Heart left ventricle (tissue), 16 donors: ENCODE results near the gene SPAG6. TPM values are rescaled to one million over a fixed set of nuclear protein-coding genes. Genes with fewer than 3 reads are reported as not detected.

Source experiments
- ATAC-seq, 4 donors: fragments of 200-7000 bp; cut with Tn5 transposase; one replicate each; pipeline ENCODE4 v1.9.1; 2020 to 2022; ENCODE audit warnings: moderate library complexity in 4 of 4, mild to moderate bottlenecking in 3 of 4, moderate number of reproducible peaks in 1 of 4
- DNase-seq, 5 donors: peaks; one replicate each; pipeline ENCODE4 v3.0.0-alpha.2; 2020
- H3K27ac ChIP-seq, 12 donors: fragments of 200-600 bp; sonication (generic) in 4 of 12; one replicate each; pipeline versions ENCODE4 v1.5.0 to v1.8.0; 2016 to 2022; ENCODE audit warnings: mild to moderate bottlenecking in 2 of 12
- H3K27me3 ChIP-seq, 9 donors: fragments of 200-600 bp; sonication (generic) in 2 of 9; one replicate each; pipeline versions ENCODE4 v1.5.1 to v1.8.0; 2016 to 2022; ENCODE audit warnings: mild to moderate bottlenecking in 3 of 9
- H3K36me3 ChIP-seq, 9 donors: fragments of 200-600 bp; sonication (generic) in 2 of 9; one replicate each; pipeline versions ENCODE4 v1.5.0 to v1.8.0; 2018 to 2022; ENCODE audit warnings: mild to moderate bottlenecking in 2 of 9
- H3K4me1 ChIP-seq, 12 donors: fragments of 200-600 bp; sonication (generic) in 4 of 12; one replicate each; pipeline versions ENCODE4 v1.5.0 to v1.8.0; 2016 to 2022; ENCODE audit warnings: mild to moderate bottlenecking in 3 of 12
- H3K4me3 ChIP-seq, 12 donors: fragments of 200-600 bp; sonication (generic) in 4 of 12; one replicate each; pipeline versions ENCODE4 v1.5.0 to v1.8.0; 2017 to 2022; ENCODE audit warnings: mild to moderate bottlenecking in 9 of 12, moderate library complexity in 4 of 12
- H3K9me3 ChIP-seq, 12 donors: fragments of 200-600 bp; sonication (generic) in 4 of 12; one replicate each; pipeline versions ENCODE4 v1.5.0 to v1.8.0; 2016 to 2022; ENCODE audit warnings: mild to moderate bottlenecking in 1 of 12
- POLR2A ChIP-seq, 2 donors: fragments of 450-650 bp; IDR thresholded peaks; one replicate each; pipeline ENCODE4 v1.6.1; 2017; ENCODE audit warnings: antibody characterized with exemption in 2 of 2, mild to moderate bottlenecking in 2 of 2, moderate library complexity in 2 of 2
- whole genome bisulfite sequencing, 4 donors: extraction: QIAGEN DNeasy Blood & Tissue Kit in 2 of 4; methylation state at CpG; one replicate each; pipeline versions ENCODE4 v1.1.5 to v1.1.7; 2013 to 2018; 5-methylcytosine and 5-hydroxymethylcytosine counted together
- intact Hi-C, 10 donors: fragments of 100-400 bp; cut with DNase I; formaldehyde crosslinking; loops; one replicate each; pipeline versions ENCODE4 v1.11.1 to v1.14.2; 2022
- polyA plus RNA-seq, 2 donors: library from polyadenylated mRNA; stranded (reverse); fragments of 200-250 nt; gene quantifications; one replicate each; pipeline ENCODE4 v1.2.3, GENCODE V29; 2013
- total RNA-seq, 9 donors: library from RNA; depleted of rRNA in 2 of 9; stranded (reverse); fragments of >200 nt in 2 of 9; fragmentation: NEBNext Ultra II Directional in 3 of 9; extraction: Animal tissue kit (Norgen Biotek cat#: 25700) in 3 of 9; gene quantifications; one replicate each; pipeline versions ENCODE4 v1.1.0 to v1.2.4, GENCODE V29; 2016 to 2023
- TF ChIP-seq, protein P1 (sequence below), 12 donors: fragments of 200-600 bp; sonication (generic) in 4 of 12; IDR thresholded peaks; one replicate each; pipeline versions ENCODE4 v1.5.0 to v1.8.0; 2018 to 2022; ENCODE audit warnings: antibody characterized with exemption in 12 of 12, mild to moderate bottlenecking in 5 of 12
- donor health status: ischemic (EF 13 %, LVEDD 7.1; RV severe dilation, severe dysfunction).
- donor health status: healthy with polysubstance abuse.
- donor health status: DM: no; HTN: yes; CAD: no.
- donor health status: DM: no; HTN: no; CAD: no.
- donor health status: ischemic (EF 25% LVEDD 6.9; RV normal size, moderate dysfunction).
- donor health status: ischemic (EF 25% LVEDD 5.7; RV mildly dilated, moderate dysfunction).
- donor health status: healthy.
- donor health status: DM: yes; HTN: yes; CAD: no.
- donor health status: ischemic (EF 35%, LVEDD 5.7; RV mildly dilated, moderate dysfunction).
- donor health status: nonischemic (EF 11% LVEDD 7.7; RV severe dilation, severe dysfunction).
- donor health status: DM: yes; HTN: yes; CAD: no.
- donor health status: PGD.
- donor health status: ischemic (EF 29% LVEDD 5.4; RV normal size, mild dysfunction).
- donor health status: nonischemic (EF 23%, LVEDD 6.1; RV moderate dilation, normal function).

SPAG6 gene
- total and polyA plus RNA-seq, 11 donors: 0.42 TPM; not detected in 10

GRCh38 chr10:22437620-22438588, 92.6 kb downstream of the SPAG6 start:
- 5 to 7% (median 6%) methylated on average over 24 to 27 of the region's 27 CpGs for WGBS, 4 donors
- no peaks in the 10 kb centered on the region for H3K36me3 ChIP-seq
- peak overlapping the region; percentile 78 to 98 (median 95) for H3K27ac ChIP-seq
- TF ChIP-seq, protein P1, sequence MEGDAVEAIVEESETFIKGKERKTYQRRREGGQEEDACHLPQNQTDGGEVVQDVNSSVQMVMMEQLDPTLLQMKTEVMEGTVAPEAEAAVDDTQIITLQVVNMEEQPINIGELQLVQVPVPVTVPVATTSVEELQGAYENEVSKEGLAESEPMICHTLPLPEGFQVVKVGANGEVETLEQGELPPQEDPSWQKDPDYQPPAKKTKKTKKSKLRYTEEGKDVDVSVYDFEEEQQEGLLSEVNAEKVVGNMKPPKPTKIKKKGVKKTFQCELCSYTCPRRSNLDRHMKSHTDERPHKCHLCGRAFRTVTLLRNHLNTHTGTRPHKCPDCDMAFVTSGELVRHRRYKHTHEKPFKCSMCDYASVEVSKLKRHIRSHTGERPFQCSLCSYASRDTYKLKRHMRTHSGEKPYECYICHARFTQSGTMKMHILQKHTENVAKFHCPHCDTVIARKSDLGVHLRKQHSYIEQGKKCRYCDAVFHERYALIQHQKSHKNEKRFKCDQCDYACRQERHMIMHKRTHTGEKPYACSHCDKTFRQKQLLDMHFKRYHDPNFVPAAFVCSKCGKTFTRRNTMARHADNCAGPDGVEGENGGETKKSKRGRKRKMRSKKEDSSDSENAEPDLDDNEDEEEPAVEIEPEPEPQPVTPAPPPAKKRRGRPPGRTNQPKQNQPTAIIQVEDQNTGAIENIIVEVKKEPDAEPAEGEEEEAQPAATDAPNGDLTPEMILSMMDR (IDR thresholded peaks at IDR 0.05): no peak
- no peak for TF ChIP-seq POLR2A (IDR thresholded peaks at IDR 0.05)
- peaks cover 0 to 30% (median 15%) of the 10 kb centered on the region in 12 donors for H3K4me1 ChIP-seq
- peak overlapping the region; percentile 54 to 88 (median 76) for H3K4me3 ChIP-seq
- H3K27me3 ChIP-seq: peaks cover 0 to under 1% (median 0%) of the 10 kb centered on the region in 9 donors
- peak in 1 of 5 donors; percentile 41 for DNase-seq
- ATAC-seq: peak; percentile 23 to 44 (median 40)
- intact Hi-C loops: loop anchor here in 8 of 10 donors (2.0 to 10.0 kb wide), 14 partner anchors 93 to 549 kb away; partner anchors contain the start of genes DNAJC1 (in 3 of the 8), SPAG6 (in 2 of the 8), COMMD3 (in 1 of the 8) and PIP4K2A (in 1 of the 8)
- H3K9me3 ChIP-seq: no peaks in the 10 kb centered on the region

DNA sequence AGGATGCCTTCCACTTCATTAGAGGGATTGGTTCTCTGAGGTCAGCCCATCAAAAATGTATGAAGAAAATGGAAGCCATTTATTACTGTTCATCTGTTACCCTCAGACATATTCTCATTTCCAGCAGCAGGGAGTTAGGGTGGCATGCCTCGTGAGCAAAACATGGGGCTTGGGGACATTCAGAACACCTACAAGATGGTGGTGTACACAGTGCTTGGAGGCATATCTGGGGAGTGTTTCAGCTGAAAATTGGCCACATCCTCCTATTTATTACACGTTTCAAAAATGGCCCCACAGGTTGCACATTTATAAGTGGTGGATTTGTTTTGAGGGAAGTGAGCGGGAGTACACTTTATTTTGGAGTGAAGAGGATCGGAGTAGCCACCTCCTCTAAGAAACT, 93.4 kb downstream of the SPAG6 start:
- Histone ChIP-seq H3K27ac (peak overlapping the region in 7 of 12 donors; percentile 83 to 98 (median 95)), H3K27me3 (peaks cover 0 to under 1% (median 0%) of the 10 kb centered on the region in 9 donors), H3K4me1 (peaks cover 0 to 29% (median 15%) of the 10 kb centered on the region in 12 donors), H3K36me3 (no peaks in the 10 kb centered on the region), H3K4me3 (peak overlapping the region in 7 of 12 donors; percentile 68 to 88 (median 77)), H3K9me3 (no peaks in the 10 kb centered on the region)
- WGBS, 4 donors: 77 to 82% (median 81%) methylated on average over 4 of the region's 4 CpGs
- TF ChIP-seq POLR2A (IDR thresholded peaks at IDR 0.05): no peak
- TF ChIP-seq, protein P1 (IDR thresholded peaks at IDR 0.05): no peak
- no peak for DNase-seq
- intact Hi-C loops: loop anchor here in 8 of 10 donors (5.0 to 10.0 kb wide), 11 partner anchors 94 to 549 kb away; partner anchors contain the start of genes DNAJC1 (in 3 of the 8), SPAG6 (in 2 of the 8) and PIP4K2A (in 1 of the 8)
- ATAC-seq: no peak

DNA sequence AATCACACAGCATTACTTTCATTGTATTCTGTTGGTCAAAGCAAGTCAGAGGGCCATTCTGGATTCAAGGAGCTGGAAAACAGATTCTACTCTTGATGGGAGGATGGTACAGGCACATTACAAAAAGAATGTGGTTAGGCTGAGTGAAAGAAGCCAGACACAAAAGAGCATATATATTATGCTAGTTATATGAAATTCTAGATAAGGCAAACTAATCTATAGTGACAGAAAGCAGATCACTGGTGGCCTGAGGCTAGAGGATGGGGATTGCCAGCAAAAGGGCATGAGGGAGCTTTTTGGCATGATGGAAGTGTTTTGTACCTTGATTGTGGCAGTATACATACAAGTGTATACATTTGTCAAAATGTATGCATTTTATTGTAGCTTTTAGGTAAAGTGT, 96.8 kb downstream of the SPAG6 start:
- Histone ChIP-seq H3K27ac (no peak overlapping the region), H3K4me3 (no peak overlapping the region), H3K36me3 (no peaks in the 10 kb centered on the region), H3K27me3 (peaks cover 0 to 7% (median 0%) of the 10 kb centered on the region in 9 donors), H3K4me1 (peaks cover 0 to 16% (median 11%) of the 10 kb centered on the region in 12 donors), H3K9me3 (no peaks in the 10 kb centered on the region)
- DNase-seq (no peak), ATAC-seq (no peak)
- intact Hi-C loops: no loop called here
- TF ChIP-seq, protein P1 (IDR thresholded peaks at IDR 0.05): no peak
- no peak for TF ChIP-seq POLR2A (IDR thresholded peaks at IDR 0.05)

- ATAC-seq (no peak), DNase-seq (no peak)
- H3K4me3 ChIP-seq: no peak overlapping the region
- no peaks in the 10 kb centered on the region for H3K36me3 ChIP-seq
- intact Hi-C loops: no loop called here
- H3K27me3 ChIP-seq: peaks cover 0 to 7% (median 0%) of the 10 kb centered on the region in 9 donors
- peaks cover 0 to 15% (median 11%) of the 10 kb centered on the region in 12 donors for H3K4me1 ChIP-seq
- no peak overlapping the region for H3K27ac ChIP-seq
- no peaks in the 10 kb centered on the region for H3K9me3 ChIP-seq
- WGBS, 4 donors: 84 to 96% (median 86%) methylated on average over 1 of the region's 1 CpG
- no peak for TF ChIP-seq POLR2A (IDR thresholded peaks at IDR 0.05)
- TF ChIP-seq, protein P1 (IDR thresholded peaks at IDR 0.05): no peak
Observed at GRCh38 chr10:22442468-22442867, 97.2 kb downstream of the SPAG6 start.
